HG02943 (cell line): Measurements from ENCODE around the gene UBE2H.
"Not testable (repeated sequence)": the region's sequence is repeated elsewhere in the genome, so short reads cannot be mapped to it uniquely, and the experiment has no call there.

ENCODE experiments used
- ATAC-seq: cut with Tn5 transposase; IDR thresholded peaks from one replicate; pipeline ENCODE4 v1.9.1; 2021; ENCODE audit warnings: mild to moderate bottlenecking, low read depth, moderate library complexity; ENCODE audit not compliant: unreplicated experiment

The UBE2H gene

DNA sequence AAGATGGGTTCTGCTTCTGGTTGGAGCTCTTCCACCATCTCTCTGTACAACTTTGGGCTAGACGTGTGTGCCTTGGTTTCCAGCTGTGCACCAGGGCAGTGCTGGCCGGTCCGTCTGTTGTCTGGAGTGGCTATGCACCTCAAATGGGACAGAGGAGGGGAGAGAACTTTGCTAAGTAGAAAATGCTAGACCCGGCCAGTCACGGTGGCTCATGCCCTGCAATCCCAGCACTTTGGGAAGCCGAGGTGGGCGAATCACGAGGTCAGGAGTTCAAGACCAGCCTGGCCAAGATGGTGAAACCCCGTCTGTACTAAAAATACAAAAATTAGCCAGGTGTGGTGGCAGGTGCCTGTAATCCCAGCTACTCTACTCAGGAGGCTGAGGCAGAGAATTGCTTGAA, 158.3 kb downstream of the UBE2H start:
- not testable (repeated sequence) for ATAC-seq

DNA sequence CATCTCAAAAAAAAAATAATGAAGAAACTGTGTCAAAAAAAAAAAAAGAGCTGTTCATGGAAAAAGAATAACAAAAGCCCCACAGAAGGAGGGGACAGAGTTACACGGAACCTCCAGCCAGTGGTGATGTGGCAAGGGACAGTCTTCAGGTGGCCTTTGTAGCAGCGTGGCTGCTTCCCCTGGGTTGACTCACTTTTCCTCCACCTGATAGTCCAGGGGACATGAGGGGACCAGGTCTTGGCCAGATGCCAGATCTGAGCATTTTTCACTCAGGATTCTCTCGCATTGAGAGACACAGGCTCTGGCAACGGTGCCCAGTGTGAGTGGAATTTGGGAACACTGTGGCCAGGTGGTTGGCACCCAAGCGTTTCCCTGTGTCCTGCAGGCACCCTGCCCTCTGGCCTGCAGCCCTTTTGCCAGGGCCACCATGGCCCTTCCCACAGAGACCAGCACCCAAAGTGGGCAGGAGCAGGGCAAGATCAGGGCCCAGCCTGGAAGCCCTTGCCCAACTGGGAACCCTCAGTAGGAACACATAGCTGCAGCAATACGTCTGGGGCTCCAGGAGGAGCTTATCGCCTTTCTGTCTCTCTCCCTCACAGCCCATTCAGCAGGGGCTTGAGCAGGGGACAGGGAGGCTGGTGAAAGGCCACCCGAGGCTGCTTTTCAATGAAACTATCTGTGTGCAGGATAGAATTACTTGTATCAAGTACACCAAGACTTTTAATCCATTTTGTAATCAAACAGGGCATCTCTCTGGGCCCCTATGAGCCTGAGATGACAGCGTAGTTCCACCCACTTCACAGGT, 159.1 kb downstream of the UBE2H start:
- ATAC-seq: no peak

DNA sequence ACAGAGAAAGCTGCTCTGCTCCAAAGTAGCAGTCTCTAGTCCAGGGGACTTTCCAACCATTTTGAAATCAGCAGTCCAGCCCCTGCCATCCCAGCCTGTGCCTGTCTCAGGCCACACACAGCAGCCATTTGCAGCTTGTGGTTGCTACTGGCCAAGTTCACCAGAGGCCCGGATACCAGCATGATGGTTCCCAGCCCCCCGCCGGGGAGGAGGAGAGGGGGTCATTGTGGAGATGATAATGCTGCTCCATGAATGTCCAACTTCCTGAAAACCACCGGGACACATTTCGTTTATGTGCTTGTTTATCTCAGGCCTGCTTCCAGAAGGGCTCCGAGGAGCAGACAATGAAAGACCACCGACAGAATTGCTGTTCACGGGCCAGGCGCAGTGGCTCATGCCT, 160.0 kb downstream of the UBE2H start:
- no peak for ATAC-seq

DNA sequence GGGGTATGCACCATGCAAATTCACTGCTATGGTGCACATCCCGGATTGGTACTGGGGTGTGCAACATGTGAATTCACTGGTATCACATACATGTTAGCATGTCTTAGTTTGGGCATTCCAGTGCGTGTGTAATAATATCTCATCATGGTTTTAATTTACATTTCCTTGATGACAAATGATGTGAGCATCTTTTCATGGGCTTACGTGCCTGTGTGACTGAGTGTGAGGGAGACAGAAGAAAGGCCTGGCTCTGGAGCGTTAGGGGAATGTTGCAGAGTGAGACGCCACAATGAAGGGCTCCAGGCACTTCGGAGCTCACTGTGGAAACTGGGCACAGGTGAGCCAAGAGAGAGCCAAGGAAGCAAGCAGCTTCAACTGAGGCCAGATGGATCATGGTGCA, 162.6 kb downstream of the UBE2H start:
- ATAC-seq: no peak

DNA sequence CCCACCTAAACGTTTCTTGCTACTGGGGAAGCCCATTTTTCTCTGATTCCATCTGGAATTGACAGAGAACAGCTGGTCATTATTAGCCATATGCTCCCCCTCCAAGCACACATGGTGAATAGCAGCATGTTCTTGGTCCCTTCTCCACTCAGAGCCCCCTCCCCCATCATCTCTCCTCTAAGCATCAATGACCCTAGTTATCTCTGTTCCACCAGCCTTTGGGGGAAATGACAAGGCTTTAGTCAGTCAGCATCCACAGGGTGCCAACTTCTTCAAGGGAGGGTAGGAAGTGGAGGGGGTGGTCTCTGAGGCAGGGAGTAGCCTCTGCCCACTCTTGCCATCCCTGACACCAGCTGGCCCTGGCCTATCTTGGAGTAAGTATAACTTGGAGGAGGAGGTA, 163.1 kb downstream of the UBE2H start:
- no peak for ATAC-seq

DNA sequence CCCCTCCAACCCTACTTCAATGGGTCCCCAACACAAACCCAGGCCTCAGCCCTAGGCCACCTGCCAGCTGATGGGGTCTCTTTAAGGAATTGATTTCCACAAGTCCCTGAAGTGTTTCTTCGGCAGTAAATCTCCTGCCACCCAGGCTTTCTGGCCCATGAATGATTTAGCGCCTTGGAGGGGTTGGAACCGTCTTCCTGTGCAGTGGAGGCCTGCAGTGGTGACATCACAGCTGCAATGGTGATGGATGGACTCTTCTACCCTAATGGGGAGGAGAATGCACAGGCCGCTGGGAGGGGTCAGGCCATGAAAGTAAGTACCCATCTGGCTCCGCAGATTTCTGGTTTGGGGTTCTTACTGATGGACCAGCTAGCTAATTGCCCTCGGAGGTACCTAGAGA, 163.8 kb downstream of the UBE2H start:
- no peak for ATAC-seq

DNA sequence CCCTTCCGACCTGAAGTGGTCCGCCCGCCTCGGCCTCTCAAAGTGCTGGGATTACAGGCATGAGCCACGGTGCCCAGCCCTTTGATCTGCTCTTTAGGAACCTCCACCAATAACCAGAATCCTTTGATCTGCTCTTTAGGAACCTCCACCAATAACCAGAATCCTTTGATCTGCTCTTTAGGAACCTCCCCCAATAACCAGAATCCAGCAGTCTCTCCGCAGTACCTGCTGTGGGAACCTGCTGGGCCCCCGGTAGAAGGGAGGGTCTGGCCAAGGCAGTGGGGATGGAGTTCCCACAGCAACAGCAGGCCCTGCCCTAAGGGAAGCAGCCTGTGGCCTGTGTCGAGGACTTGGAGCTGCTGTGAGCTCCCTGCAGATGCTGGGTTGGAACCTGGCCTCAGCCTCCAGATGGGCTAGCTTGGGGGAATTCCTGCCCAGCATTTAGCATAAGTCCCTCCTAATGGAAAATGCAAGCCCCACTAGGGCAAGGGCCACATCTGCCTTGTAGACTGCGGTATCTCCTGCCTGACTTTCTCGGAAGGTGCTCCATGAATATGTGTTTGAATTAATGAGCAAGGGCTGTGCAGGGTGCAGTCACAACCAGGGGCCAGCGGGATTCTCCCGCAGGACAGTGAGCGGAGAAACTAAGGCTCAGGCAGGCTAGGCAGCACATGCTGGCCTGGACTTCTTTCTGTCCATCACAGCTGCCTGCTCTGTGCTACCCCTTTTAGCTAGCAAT, 165.8 kb downstream of the UBE2H start:
- no peak for ATAC-seq

DNA sequence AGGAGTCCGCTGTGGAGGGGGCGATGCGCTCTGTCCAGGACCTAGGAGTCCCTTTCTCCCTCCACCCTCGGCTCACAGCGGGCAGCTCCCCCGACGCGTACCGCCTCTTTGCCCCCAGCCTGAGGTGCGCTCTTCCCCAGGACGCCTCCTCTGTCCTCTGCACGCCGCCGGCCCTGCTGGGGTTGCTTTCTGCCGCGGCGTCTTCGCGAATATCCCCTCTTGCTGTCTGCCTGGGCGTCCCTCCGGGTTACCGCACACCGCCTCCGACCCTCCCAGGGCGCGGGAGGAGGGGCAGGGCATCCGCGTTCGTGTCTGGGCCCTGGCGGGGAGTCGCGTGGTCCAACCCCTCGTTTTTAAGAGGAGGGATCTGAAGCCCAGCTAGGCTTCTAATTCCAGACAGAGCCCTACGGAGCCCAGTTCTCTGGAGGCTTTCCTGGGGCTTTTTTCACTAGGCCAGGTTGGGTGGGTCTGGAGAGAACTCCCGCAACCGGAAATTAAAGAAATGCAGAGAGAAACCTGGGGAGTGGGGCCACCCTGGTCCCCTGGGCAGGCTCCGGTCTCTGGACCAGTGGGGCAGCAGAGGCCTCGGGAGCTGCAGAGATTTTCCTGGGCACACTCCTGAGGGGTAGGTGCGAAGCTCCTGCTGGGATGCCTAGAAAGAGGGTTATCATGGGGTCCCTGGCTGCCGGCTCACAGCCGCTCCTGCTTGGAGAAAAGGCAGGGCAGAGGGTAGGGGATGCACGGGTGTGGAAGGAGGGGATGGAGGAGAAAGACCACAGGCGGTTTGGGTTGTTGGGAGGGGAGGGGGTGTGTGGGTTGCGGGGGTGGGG, 166.9 kb downstream of the UBE2H start:
- ATAC-seq: no peak

DNA sequence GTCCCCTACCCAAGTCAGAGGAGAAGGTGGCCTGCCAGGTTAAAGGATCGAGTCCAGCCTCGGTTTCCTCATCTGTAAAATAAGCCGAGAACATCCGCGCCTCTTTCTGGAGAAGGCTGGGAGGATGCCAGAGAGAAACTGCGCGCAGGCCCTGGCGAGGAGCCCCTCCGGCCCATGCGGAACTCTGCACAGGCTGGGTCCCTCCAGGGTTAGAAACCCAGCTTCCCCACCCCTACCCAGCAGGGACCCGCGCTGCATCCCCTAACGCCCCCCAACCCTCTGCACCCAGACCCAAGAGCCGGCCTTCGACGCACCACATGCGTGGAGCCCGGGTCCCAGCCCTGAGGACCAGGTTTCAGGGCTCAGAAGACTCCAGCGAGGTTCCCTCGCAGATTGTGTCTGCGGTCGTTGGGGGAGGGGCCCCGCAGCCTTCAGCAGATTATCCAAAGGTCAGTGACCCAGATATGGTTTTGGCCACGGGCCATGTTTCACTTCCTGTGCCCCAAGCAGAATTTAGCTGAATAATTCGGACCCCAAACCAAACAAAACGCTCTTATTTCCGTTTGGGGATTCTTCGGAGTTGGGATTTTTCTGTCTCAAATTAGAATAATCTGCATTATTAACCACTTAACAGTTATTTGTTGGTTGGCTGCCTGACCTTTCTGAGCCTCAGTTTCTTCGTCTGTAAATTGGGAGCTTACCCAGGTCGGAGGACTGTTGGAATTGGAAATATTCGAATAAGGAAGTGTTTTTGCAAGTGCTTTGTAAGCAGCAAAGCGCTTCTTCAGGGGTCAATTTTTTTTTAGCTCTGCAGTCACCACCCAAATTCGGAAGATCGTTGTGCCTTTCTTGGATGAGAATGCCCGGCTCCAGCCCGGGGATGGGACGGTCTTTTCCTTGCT, 167.7 kb downstream of the UBE2H start:
- no peak for ATAC-seq

DNA sequence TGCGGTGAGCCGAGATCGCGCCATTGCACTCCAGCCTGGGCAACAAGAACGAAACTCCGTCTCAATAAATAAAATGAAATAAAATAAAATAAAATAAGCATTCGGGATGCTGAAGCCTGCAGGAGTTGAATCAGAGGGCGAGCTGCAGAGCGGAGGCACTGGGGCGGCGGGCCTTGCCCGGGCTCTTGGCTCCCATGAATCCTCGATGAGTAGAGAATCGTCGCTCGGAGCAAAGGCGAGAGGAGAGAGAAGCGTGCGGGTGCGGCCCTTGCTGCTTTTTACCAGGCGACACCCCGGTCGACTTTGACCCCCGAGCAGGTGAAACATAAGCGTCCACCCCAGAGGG, 168.3 kb downstream of the UBE2H start:
- ATAC-seq: no peak

DNA sequence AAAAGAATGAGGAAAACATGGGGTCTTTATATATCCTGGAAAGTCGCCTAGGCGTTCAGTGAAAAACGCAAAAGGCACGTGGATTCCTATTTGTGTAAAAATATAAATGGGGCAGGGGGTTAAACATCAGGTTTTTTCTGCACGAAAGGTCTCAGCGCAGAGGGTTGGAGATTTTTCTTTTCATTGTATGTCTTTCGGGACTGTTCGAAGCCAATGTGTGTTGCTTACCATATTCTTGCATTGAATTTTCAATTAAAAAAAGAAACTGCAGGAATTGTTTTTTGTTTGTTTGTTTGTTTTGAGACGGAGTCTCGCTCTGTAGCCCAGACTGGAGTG, 169.2 kb downstream of the UBE2H start:
- ATAC-seq: no peak

DNA sequence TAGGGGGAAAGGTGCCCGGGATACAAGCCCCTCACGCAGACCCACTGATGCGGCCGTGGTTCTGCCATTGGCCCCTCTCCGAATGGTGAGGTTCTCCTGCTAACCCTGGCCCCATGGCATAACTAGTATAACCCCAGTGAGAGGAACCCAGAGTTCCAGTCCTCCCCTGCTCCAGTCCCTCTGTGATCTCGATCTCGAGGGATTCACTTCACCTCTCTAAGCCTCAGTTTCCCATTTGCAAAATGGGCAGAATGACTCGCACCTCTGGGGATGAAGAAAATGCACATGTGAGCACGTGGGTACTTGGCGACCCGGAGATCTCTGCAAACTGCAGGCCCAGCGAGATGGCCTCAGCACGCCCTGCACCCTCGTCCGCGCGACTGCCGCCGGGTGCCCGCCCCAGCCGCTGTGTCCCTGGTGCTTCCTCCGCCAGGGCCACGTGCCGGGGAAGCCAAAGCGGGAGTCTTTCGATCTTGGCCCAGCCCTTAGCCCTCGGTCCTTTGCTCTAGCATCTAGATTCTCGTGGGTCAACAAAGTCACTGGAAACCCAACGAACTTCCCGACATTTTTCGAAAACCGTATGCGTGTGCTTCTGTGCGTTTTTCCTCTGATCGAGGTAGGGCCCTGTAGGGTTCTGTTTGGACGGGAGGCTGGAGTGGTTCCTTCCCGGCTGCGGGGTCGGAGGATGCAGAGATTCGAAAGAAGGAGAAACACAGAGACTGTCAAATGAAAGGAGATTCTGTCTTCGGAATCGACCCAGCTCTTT, 169.8 kb downstream of the UBE2H start:
- ATAC-seq: no peak

DNA sequence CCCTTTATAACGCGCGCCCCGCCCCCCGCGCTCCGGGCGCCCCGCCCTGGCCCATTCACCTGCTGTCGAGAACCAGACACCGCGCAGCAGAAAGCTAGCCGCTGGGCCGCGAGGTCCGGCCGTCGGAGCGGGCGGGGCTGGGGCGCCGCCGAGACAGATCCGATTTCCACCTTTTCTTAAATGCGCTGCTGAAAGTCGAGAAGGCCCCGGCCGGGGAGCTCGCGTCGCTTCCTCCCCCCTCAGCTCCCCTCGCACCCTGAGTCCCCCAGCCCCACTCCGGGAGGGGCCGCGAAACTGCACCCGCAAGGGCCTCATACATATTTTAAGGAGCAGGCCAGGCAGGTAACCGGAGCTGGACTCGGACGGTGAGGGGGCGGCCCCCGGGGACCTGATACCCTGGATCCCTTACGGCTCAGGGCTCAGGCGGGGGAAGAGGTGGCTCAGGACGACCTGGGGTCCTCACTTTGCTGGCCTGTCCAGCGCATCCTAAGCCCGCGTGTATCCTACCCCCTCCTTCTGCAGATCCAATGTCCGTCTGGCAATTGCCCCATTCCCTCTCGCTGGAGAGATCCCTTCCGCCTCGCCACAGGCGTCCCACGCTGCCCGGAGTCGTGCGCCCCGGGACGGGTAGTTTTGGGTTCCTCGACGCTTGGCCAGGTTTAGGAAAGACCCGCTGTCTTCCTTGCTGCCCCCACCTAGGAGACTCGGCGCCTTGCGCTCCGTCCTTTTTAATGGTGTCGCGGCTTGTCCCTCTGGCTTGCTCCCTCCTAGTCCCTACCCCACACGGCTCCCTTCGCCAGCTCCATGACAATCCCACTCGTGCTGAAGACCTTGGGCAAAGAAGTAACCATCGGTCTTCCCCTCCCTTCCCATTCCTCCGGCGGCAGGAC, 170.6 kb downstream of the UBE2H start:
- ATAC-seq: no peak

DNA sequence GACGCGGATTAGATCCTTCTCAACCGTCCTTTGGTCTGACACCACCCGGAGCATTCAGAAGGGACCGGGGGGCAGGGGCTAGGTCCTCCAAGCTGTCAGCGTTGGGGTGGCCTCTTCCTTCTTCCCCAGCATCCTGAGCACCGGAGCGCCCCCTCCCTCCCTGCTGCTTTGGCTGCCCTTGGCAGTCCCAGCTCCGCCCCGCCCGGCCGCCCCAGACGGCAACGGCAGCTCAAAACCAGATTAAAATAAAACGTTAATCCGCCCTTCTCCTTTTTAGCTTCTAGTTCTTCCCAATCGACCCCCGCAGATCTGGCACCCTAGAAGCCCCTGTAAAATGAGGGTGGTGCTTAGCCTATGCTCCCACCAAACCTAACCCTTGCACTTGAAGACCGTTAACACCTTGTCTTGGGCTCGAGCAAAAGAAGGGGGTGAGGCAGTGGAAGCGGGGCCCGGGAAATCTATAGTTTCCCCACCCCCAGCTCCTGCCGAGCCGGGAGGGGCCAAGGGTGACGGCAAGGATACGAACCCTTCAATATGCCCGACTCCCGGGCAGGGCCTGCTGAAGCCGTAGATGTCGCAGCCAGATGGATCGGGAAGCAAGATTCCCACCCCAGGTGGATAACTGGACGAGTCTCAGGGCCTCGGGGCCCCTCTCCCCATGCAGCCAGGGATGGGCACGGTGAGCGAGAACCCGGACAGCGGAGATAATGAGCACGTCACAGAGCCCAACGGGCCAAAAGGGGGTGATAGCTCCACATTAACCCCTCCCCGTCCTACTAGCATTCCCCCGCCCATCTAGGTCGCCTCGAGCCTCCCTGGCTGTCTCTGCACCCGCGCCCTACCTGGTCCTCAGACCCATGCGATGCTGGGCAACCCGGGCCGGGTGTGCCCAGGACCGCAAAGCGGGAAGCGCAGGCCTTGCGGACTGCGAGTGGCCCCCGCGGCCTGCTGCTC, 171.5 kb downstream of the UBE2H start:
- ATAC-seq: no peak
